CD4-positive, alpha-beta T cell (primary cell): ENCODE results near the gene ELANE. TPM values are rescaled to one million over a fixed set of nuclear protein-coding genes. Genes with fewer than 3 reads are reported as not detected.

Source experiments
- ATAC-seq: fragments of 200-7000 bp; cut with Tn5 transposase; one replicate; pipeline ENCODE4 v1.10.0; 2022; ENCODE audit warnings: mild to moderate bottlenecking; ENCODE audit not compliant: poor library complexity
- CTCF ChIA-PET: fragments of 350-600 bp; sonication (Branson Sonifier 250); formaldehyde crosslinking; loops from one replicate; lab custom pipeline; 2021; ENCODE audit warnings: antibody characterized with exemption, inconsistent platforms; lab: Charles Lee
- POLR2A ChIA-PET: fragments of 350-600 bp; sonication (Branson Sonifier 250); formaldehyde crosslinking; loops from one replicate; lab custom pipeline; 2021; ENCODE audit warnings: antibody characterized with exemption, inconsistent platforms; lab: Charles Lee
- DNase-seq, 14 experiments: peaks; one replicate each; pipeline ENCODE4 v3.0.0-alpha.2; 2013 to 2020; ENCODE audit warnings: mixed read lengths in 2 of 14
- H3K27ac ChIP-seq, 2 donors: one replicate each; pipeline versions ENCODE4 v1.5.1 to v1.7.0; 2013; ENCODE audit warnings: low read length in 2 of 2, low read depth in 1 of 2, mild to moderate bottlenecking in 1 of 2
- H3K27me3 ChIP-seq, 2 experiments: 1 replicate in 1 of 2; 2 replicates in 1 of 2; pipeline versions ENCODE4 v1.6.1 to v1.7.0; 2013; ENCODE audit warnings: low read length in 2 of 2, control low read depth in 1 of 2, mild to moderate bottlenecking in 1 of 2, moderate library complexity in 1 of 2; ENCODE audit not compliant: insufficient read depth in 2 of 2, control insufficient read depth in 1 of 2
- H3K36me3 ChIP-seq: one replicate; pipeline ENCODE4 v1.6.1; 2013; ENCODE audit warnings: low read length, control low read depth; ENCODE audit not compliant: insufficient read depth
- H3K4me1 ChIP-seq: one replicate; pipeline ENCODE4 v1.6.1; 2013; ENCODE audit warnings: low read length, control low read depth; ENCODE audit not compliant: insufficient read depth
- H3K4me3 ChIP-seq: one replicate; pipeline ENCODE4 v1.5.1; 2013; ENCODE audit warnings: mild to moderate bottlenecking, low read length, moderate library complexity
- H3K9me3 ChIP-seq, 2 experiments: 1 replicate in 1 of 2; 2 replicates in 1 of 2; pipeline versions ENCODE4 v1.6.1 to v1.7.0; 2013; ENCODE audit warnings: low read length in 2 of 2, mild to moderate bottlenecking in 2 of 2, control low read depth in 1 of 2, moderate library complexity in 1 of 2; ENCODE audit not compliant: control insufficient read depth in 1 of 2, insufficient read depth in 1 of 2
- H3K27ac Mint-ChIP-seq: one replicate; pipeline ENCODE4 v1.8.0; 2020; ENCODE audit warnings: mixed read lengths
- H3K27me3 Mint-ChIP-seq: one replicate; pipeline ENCODE4 v1.8.0; 2021; ENCODE audit warnings: mixed read lengths
- H3K36me3 Mint-ChIP-seq: one replicate; pipeline ENCODE4 v1.8.0; 2021; ENCODE audit warnings: low read depth, mixed read lengths
- H3K4me1 Mint-ChIP-seq: one replicate; pipeline ENCODE4 v1.8.0; 2021; ENCODE audit warnings: low read depth, mixed read lengths
- H3K4me3 Mint-ChIP-seq: one replicate; pipeline ENCODE4 v1.8.0; 2020; ENCODE audit warnings: mild to moderate bottlenecking, mixed read lengths
- H3K9me3 Mint-ChIP-seq: one replicate; pipeline ENCODE4 v1.8.0; 2020; ENCODE audit warnings: mixed read lengths
- intact Hi-C, 2 experiments: fragments of 100-400 bp; cut with DNase I in 1 of 2; cut with micrococcal nuclease in 1 of 2; formaldehyde crosslinking; loops; one replicate each; pipeline versions ENCODE4 v1.15.1 to v1.9.0; 2023 to 2025; cut with DNase I, micrococcal nuclease
- microRNA-seq: library from miRNA; unstranded; fragments of <30 nt; microRNA quantifications from one replicate; pipeline ENCODE4 v1.2.0, GENCODE V29; 2021; ENCODE audit warnings: borderline microRNAs expressed, borderline replicate concordance
- total RNA-seq, 174 experiments: library from RNA in 2 of 174; stranded (reverse) in 2 of 174; gene quantifications; one replicate each; pipeline ENCODE4 v1.2.3 and lab custom pipeline; 2021 to 2026
- TF ChIP-seq, protein P1 (sequence below): fragments of 200-600 bp; IDR thresholded peaks from one replicate; pipeline ENCODE4 v1.8.0; 2022; ENCODE audit warnings: antibody characterized with exemption, mild to moderate bottlenecking

The ELANE gene
- total RNA-seq, 2 experiments from 2014 or later = not detected

DNA sequence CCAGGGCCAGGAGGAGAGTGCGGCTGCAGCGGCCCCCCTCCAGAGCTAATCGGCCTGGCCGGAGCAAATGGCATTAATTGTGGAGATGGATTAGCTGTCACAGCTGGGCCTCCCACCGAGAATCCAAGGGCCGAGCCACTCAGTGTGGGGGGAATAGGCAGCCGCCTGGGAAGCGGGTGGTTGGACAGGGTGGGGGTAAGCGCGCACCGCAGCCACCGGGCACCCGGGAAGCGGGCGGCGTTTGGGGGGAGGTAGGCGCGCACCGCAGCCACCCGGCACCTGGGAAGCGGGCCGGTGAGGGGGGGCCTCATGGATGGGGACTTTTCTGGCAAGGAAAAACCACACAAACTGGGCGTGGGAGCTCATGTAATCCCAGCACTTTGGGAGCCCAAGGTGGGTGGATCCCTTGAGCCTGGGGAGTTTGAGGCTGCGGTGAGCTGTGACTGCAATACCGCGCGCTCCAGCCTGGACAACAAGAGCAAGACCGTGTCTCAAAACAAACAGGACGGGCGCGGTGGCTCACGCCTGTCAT, 51.2 kb downstream of the ELANE start:
- POLR2A ChIA-PET = interaction anchor here (11.1 kb wide), 1 partner anchor 8 kb away, joined by 183 read pairs; the partner anchor contains the start of genes MED16 and RNU6-9
- TF ChIP-seq, protein P1, sequence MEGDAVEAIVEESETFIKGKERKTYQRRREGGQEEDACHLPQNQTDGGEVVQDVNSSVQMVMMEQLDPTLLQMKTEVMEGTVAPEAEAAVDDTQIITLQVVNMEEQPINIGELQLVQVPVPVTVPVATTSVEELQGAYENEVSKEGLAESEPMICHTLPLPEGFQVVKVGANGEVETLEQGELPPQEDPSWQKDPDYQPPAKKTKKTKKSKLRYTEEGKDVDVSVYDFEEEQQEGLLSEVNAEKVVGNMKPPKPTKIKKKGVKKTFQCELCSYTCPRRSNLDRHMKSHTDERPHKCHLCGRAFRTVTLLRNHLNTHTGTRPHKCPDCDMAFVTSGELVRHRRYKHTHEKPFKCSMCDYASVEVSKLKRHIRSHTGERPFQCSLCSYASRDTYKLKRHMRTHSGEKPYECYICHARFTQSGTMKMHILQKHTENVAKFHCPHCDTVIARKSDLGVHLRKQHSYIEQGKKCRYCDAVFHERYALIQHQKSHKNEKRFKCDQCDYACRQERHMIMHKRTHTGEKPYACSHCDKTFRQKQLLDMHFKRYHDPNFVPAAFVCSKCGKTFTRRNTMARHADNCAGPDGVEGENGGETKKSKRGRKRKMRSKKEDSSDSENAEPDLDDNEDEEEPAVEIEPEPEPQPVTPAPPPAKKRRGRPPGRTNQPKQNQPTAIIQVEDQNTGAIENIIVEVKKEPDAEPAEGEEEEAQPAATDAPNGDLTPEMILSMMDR = no peak
- H3K27me3 ChIP-seq = no peaks in the 10 kb centered on the region
- Mint-ChIP-seq H3K4me1 (peaks cover 52% of the 10 kb centered on the region), H3K27me3 (no peaks in the 10 kb centered on the region), H3K27ac (no peak overlapping the region), H3K9me3 (no peaks in the 10 kb centered on the region), H3K36me3 (peaks cover 45% of the 10 kb centered on the region), H3K4me3 (no peak overlapping the region)
- peaks cover 75% of the 10 kb centered on the region for H3K4me1 ChIP-seq
- H3K4me3 ChIP-seq = no peak overlapping the region
- H3K27ac ChIP-seq = no peak overlapping the region
- intact Hi-C loops = no loop called here
- no peaks in the 10 kb centered on the region for H3K9me3 ChIP-seq
- CTCF ChIA-PET = no interaction called here
- DNase-seq (no peak), ATAC-seq (no peak)
- peaks cover 42% of the 10 kb centered on the region for H3K36me3 ChIP-seq

DNA sequence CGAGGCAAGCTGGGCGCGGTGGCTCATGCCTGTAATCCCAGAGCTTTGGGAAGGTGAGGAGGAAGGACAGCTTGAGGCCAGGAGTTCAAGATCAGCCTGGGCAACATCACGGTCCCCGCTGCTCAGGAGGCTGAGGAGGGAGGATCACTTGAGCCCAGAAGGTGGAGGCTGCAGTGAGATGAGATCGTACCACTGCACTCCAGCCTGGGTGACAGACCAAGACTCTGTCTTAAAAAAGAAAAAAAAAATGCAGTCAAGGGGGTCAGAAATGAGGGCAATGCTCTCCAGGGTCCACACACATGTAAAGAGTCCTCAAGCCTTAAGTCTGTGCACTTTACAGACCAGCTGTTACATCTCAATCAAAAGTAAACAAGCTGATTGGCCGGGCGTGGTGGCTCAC, 52.4 kb downstream of the ELANE start:
- Mint-ChIP-seq H3K4me1 (peaks cover 57% of the 10 kb centered on the region), H3K27ac (peak overlapping the region; percentile 100), H3K4me3 (no peak overlapping the region), H3K36me3 (peaks cover 50% of the 10 kb centered on the region), H3K27me3 (no peaks in the 10 kb centered on the region), H3K9me3 (no peaks in the 10 kb centered on the region)
- Histone ChIP-seq H3K36me3 (peaks cover 30% of the 10 kb centered on the region), H3K4me1 (peaks cover 84% of the 10 kb centered on the region), H3K9me3 (no peaks in the 10 kb centered on the region), H3K27me3 (no peaks in the 10 kb centered on the region), H3K4me3 (no peak overlapping the region), H3K27ac (no peak overlapping the region)
- DNase-seq (no peak), ATAC-seq (no peak)
- TF ChIP-seq, protein P1 = no peak
- ChIA-PET CTCF (interaction anchor here (1.5 kb wide), 1 partner anchor 41 kb away, joined by 6 read pairs; no protein-coding TSS in a partner anchor), POLR2A (interaction anchor here (1.5 to 11.1 kb wide), 2 partner anchors 9 to 41 kb away, joined by 6 to 183 read pairs; partner anchors contain the start of genes MED16 and RNU6-9)
- intact Hi-C loops = no loop called here

Small RNAs within 50 kb of the gene (microRNA-seq; reads per million reads assigned to microRNA genes)
- gene MIR3187 (1.2 reads per million), gene MIR4745 (0.81 reads per million)

Other genes starting within 250 kb of the ELANE start
- 10 to 100 TPM; 54.4 to 56.2 TPM for gene POLRMT, start 218.8 kb upstream of the ELANE start, total RNA-seq
- under 1 TPM; 0.42 to 0.49 TPM for gene FGF22, start 212.4 kb upstream of the ELANE start, total RNA-seq
- 100 to 1,000 TPM; 112 to 119 TPM for gene RNF126, start 189.1 kb upstream of the ELANE start, total RNA-seq
- gene FSTL3, start 175.9 kb upstream of the ELANE start, total RNA-seq = 1 to 10 TPM; 2.2 to 3.4 TPM
- gene PRSS57, start 156.9 kb upstream of the ELANE start, total RNA-seq = not detected
- not detected for gene PALM, start 143.4 kb upstream of the ELANE start, total RNA-seq
- gene MISP, start 101.2 kb upstream of the ELANE start, total RNA-seq = not detected
- 100 to 1,000 TPM; 246 to 252 TPM for gene PTBP1, start 54.9 kb upstream of the ELANE start, total RNA-seq
- not detected for gene PLPPR3, start 30.3 kb upstream of the ELANE start, total RNA-seq
- under 1 TPM; 0.47 to 0.49 TPM for gene AZU1, start 24.5 kb upstream of the ELANE start, total RNA-seq
- not detected for gene PRTN3, start 11.3 kb upstream of the ELANE start, total RNA-seq
- 1 to 10 TPM; 2.3 to 2.9 TPM for gene CFD, start 7.4 kb downstream of the ELANE start, total RNA-seq
- gene MED16, start 40.9 kb downstream of the ELANE start, total RNA-seq = 10 to 100 TPM; 25.8 to 30.1 TPM
- not detected for gene RNU6-9, start 41.2 kb downstream of the ELANE start, total RNA-seq
- 100 to 1,000 TPM; 309 to 313 TPM for gene R3HDM4, start 60.9 kb downstream of the ELANE start, total RNA-seq
- 1 to 10 TPM; 1.5 to 1.6 TPM for gene KISS1R, start 65.0 kb downstream of the ELANE start, total RNA-seq
- 1 to 10 TPM; 3.7 to 4.1 TPM for gene ARID3A, start 73.7 kb downstream of the ELANE start, total RNA-seq
- gene WDR18, start 132.0 kb downstream of the ELANE start, total RNA-seq = 10 to 100 TPM; 16.8 to 17.1 TPM
- gene GRIN3B, start 148.1 kb downstream of the ELANE start, total RNA-seq = under 1 TPM; 0.17 to 0.22 TPM
- 100 to 1,000 TPM; 388 to 390 TPM for gene TMEM259, start 168.8 kb downstream of the ELANE start, total RNA-seq
- not detected for gene RNU6-2, start 169.2 kb downstream of the ELANE start, total RNA-seq
- 100 to 1,000 TPM; 307 to 318 TPM for gene CNN2, start 174.3 kb downstream of the ELANE start, total RNA-seq
- 100 to 1,000 TPM; 114 to 118 TPM for gene ABCA7, start 187.8 kb downstream of the ELANE start, total RNA-seq
- 100 to 1,000 TPM; 861 to 878 TPM for gene ARHGAP45, start 214.9 kb downstream of the ELANE start, total RNA-seq
- 10 to 100 TPM; 45.8 to 49.0 TPM for gene POLR2E, start 243.1 kb downstream of the ELANE start, total RNA-seq